ENCODE results near the gene CAPN14.
"Not testable (repeated sequence)": the region's sequence is repeated elsewhere in the genome, so short reads cannot be mapped to it uniquely, and the experiment has no call there.

The CAPN14 gene

DNA sequence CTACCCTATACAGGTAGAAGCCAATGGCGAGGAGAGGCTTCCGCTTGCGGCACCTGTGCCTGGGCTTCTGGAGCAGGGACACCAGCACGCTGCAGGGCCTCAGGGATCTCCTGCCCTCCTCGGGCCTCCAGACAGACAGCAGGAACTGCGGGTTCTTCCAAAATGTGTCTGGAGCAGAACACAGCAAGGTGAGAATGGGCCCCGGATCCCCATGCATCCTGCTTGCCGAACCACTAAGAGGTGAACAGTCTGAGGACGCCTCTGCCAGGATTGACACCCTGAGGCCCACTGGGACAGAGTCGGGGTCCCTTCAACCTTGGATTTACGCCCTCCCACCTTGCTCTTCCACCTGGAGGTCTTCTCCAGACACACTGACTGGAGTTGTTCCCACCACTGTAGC, 25.4 kb downstream of the CAPN14 start:
- FAIRE-seq = no peak

DNA sequence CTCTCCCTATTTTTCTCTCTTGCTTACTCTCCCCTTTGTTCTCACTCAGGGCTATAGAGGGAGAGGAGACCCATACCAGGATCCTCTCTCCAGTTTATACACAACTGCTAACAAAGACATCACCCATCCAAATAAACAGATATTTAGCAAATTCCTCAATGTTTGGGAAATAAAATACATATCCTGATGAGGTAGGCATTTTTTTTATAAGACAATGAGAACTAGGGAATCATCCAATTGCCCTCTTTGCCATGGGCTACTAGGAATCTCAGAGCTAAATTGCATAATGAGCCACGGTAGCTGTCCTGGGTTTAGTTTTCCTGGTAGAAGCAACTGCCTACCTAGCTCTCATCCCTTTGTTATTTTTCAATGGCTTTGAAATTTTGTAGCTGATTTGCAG, 27.1 kb downstream of the CAPN14 start:
- no peak for FAIRE-seq

DNA sequence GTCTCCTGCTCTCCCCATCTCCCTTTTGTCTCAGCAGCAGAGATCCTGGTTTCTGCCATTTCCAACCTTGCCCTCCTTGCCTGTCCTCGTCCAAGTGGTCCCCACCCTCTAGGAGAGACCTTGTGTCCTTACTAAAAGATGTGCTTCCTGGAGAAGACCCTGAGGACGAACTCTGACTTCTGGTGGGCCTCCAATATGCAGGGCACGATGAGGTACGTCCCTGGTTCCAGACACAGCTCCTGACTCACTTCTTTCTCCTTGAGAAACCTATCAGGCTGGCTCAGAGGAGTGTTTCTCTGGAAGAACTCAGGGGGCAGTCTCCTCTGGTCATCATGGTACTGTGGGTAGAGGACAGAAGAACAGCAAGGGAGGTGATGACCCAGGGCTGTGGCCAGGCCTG, 28.2 kb downstream of the CAPN14 start:
- FAIRE-seq = no peak

DNA sequence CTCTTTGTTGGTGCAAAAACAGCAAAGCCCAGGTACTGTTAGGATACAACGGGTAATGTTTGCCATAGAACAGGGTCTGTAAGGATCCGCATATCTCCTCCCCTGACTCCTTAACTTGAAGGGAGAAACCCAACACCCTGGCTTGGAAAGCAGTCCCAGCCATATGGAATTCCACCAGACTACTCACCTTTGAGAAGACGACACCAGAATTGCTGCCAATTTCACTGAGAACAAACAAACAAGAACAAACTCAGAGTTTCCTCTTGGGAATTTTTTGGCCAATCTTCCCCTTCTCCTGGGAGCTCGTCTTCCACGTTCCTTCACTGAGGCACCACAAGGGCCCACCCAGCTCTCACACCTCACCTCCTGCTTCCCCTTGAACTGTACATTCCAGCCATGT, 29.2 kb downstream of the CAPN14 start:
- FAIRE-seq = no peak

DNA sequence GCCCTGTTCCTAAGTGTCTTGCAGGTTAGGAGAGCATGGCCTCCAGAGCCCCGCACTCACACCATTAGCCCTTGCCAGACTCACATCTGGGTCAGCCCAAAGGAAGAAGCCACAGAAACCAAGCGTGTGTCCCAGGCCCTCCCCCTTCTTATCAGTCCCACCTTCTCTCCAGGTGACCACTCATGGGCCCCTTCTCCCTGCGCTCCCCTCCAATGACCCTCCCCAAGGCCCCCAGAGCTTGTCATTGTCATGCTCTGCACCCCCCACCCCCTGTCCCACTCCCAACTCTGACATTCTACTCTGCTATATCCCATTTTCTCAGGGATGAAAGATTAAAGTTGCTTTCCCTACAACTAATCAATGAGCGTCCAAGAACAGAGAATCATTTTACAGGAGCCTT, 30.1 kb downstream of the CAPN14 start:
- no peak for FAIRE-seq

DNA sequence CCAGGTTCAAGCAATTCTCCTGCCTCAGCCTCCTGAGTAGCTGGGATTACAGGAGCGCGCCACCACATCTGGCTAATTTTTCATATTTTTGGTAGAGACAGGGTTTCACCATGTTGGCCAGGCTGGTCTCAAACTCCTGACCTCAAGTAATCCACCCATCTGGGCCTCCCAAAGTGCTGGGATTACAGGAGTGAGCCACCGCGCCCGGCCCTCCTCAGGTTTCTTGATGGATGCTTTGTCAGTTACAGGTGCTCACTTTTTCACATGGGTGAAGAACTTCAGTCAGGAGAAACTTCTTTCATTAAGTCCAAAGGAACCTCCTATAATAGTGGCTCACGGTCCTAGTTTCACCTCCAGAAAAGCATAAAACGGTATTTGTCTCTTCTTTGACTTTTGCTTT, 33.3 kb downstream of the CAPN14 start:
- FAIRE-seq = not testable (repeated sequence)

DNA sequence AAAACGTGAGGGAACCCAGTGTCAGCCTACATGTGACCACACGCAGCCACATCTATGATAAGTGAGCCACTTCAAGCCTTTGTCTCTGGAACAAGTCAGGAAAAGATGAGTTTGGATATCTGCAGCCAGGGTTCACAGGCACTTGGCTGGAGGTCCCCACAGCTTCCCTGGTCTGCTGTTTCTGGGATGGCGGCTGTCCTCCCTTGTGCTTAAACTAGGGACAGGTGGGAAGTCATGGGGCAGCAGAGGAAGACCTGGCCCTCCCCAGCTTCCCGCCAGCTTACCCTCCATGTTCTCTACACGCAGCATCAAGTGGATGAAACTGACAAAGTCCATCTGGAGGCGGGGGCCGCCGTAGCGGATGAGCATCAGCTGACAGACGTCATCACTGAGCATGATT, 40.6 kb downstream of the CAPN14 start:
- no peak for FAIRE-seq

DNA sequence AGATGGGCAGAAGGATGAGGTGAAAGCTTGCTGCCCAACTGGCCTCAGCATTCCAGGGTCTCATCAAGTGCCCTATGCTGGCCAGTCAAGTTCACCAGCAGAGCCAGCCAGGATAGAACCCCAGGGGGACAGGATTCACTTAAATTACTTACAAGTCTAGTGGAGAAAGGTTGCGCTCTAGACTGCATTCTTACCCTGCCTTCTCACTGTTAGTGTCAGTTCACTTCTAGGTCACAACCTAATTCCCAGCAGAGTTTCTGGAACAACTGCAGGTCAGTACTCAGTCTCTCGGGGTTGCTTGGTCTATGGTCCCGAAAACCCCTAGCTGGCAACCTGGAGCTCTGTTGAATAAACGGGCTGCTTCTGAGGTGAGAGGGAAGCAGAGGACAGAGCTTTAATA, 46.2 kb downstream of the CAPN14 start:
- no peak for FAIRE-seq

DNA sequence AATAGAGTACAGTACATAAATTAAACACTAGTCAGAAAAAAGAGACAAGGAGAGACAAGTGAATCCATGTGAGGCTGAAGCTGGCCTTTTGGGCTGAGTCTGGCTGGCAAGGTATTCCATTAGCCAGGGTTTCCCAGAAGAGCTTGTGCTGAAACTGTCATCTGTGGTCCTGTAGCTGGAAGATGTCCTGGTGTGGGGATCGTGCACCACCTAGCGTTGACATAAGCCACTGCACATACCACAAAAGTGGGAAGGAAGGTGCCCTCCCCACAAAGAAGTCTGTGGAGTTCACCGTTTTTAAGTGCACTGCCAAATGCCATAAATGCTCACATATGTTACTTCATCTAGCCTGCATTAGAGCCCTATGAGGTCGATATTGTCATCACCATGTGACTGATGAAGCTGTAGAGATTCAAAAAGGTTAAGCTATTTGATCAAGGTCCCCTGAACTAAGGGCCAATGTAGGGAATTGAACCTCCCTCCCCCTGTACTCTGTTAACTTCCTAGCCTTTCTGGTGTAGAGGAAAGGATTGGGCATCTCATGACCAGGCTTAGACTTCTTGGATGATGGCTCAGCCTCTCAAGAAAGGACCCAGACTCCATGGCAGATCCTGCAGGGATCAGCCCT, 47.1 kb downstream of the CAPN14 start:
- FAIRE-seq = no peak

DNA sequence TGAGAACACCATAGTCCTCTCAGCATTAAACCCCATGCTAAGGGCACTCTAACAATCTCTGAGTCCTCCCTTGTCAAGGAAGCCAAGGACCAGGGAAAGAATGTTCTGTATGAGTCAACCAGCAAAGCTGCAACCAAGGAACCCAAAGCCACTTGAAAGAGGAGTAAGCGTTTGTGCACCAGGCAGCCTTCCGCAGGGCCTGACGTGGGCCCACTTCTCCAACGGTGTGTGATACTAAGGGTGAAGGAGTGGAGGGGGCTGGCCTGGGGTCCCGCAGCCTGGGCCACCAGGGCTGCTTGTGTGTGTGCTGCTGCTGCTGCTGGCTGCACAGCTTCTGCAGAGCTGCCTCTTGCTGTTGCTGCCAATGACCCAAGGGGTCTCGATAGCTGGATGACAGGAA, 49.0 kb downstream of the CAPN14 start:
- FAIRE-seq = no peak

DNA sequence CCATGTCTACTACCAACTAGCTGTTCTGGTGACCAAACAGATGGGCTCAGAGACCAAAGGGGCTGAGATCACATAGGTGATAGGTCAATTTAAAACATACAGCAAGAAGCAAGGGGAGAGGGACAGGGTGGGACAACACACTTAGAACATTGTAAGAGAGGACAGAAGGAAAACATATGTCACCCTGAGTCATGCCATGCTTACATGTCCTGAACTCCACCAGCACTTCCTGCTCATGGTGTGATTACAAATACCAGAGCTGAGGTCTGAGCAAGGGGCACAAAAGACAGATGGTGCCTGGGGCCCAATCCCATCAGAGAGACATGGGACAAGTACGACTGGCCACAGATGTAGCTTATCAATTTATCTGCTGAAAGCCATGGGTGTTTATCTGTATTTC, 50.4 kb downstream of the CAPN14 start:
- no peak for FAIRE-seq

DNA sequence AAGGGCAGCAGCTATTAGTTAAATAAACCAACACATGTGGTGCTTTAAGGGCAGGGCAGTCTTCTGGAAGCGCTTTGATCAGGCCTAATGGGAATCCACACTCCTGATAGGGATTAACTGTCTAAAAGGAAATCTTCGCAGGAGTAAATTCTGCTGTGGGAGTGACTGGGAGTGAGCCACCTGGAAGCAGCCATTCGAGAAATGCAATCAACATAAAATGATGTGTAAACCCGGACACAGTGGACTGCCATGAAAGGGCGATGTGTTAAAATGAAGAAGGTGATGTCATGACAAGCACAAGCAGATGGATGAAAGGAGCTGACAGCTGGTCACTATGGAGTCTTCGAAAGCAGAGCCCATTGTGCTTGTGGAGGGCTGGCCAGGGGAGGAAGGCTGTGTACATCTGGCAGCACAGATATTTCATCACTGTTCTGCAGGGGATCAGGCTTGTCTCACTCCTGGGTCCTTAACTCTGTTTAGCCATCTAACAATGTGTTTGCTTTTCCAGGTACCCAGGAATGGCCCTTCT, 54.2 kb downstream of the CAPN14 start:
- no peak for FAIRE-seq

DNA sequence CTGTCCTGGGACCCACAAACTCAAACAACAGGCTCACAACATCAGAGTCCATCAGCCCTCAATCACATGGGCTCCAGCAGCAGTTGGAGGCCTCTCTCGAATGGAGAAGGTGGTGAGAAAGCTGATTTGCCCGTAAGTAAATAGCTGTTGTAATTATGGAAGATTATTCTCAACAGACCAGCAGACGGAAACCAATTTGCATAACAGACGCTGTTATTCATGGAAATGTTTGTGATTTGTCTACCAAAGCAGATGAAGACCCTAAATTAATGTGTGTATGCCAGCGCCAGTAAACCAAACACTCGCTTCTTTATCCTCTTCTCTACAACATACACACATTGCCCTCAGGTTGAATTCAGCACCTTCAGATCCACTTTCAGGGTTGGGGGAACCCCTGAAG, 55.7 kb downstream of the CAPN14 start:
- no peak for FAIRE-seq

DNA sequence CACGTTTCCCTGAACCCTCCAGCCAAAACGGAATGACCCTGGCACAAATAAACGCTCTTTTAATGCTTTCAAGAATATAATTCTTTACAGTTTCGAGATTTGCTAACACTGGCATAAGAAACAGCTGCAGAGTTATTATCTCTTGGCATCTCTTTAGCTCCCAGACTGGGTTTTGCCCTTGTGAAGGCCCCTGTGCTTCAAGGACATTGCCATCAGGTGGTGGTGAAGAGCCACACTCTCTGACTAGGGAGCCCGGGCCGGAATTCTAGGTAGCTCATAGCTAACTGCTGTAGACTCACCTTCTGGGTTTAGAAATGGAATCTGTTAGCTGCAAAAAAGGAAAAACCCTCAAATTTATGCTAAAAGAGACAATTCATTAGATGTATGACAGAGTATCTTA, 65.8 kb downstream of the CAPN14 start:
- FAIRE-seq = no peak

DNA sequence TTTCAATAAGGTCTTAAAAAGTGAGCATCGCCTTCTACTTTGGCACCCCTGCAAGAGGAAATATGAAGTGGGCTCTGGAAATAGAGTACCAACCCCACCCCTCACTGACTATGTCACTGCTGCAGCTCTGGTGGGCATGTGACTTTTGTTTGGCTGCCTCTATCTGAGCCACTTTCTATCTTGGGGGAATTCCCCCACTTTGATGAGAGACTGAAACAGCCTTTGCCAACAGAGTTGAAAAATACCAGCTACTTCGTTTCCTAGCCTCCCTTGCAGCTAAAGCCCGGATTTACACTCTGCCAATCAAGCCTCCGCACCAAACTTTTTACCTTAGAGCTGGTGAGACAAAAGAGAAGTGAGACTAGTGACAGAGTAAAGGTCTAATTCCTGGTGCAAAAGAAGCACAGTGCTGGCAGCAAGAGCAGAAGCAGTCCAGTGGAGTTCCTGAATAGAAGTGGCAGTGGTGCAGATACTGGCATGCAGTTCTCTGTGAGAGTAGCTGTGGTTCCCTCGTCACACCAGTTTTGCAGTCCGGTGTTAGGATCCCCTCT, 67.1 kb downstream of the CAPN14 start:
- no peak for FAIRE-seq

DNA sequence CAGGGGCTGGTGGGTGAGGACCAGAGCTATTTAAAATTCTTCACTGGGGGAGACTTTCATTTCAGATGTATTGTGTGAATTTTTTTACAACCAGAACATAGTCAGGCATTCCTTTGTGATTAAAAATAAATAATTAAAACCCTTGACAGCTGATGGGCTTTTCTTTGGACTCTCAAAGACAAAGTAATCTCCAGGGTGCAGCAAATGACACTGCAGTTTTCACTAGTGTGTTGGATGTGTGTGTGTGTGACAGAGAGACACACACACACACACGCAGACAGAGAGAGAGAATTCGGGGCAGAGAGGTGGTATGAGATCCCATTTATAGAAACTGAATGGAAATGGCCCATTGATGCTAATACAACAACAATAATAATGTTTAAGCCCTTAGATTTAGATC, 68.8 kb downstream of the CAPN14 start:
- FAIRE-seq = no peak

DNA sequence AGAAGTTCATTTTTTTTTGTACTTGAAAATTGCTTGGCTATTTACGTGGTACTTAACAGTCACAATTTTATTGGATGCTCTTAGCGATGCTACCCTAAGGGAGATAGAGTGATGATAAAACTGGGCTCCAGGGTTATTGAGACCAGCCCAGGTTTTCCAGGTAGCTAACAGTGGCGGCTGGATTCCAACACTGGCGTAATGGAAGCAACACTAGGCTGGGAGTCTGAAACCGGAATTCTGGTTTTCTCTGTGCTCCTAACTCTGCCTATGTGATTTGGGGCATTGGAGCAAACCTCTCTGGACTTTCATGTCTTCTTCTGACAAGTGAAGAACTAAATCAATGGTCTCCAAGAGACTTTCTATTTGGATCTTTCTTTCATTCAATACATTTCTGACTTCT, 69.7 kb downstream of the CAPN14 start:
- no peak for FAIRE-seq

DNA sequence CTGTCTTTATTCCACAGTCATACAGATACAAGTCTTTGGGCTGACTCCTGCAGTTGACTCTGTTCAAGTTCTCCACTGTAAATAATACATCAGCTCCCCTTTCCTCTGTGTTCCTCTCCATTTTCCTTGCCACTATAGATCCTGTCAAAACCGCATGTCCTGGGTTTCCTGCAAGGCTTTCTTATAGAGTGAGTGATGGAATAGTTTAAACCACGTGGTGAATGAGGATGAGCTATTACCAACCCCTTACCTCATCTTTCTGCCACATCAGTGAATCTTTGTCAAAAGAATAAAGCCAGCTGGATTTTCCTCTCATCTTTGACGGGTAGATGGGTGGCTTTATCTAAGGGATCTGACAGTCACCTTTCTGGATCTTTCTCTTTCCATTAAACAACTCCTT, 75.2 kb downstream of the CAPN14 start:
- FAIRE-seq = no peak

DNA sequence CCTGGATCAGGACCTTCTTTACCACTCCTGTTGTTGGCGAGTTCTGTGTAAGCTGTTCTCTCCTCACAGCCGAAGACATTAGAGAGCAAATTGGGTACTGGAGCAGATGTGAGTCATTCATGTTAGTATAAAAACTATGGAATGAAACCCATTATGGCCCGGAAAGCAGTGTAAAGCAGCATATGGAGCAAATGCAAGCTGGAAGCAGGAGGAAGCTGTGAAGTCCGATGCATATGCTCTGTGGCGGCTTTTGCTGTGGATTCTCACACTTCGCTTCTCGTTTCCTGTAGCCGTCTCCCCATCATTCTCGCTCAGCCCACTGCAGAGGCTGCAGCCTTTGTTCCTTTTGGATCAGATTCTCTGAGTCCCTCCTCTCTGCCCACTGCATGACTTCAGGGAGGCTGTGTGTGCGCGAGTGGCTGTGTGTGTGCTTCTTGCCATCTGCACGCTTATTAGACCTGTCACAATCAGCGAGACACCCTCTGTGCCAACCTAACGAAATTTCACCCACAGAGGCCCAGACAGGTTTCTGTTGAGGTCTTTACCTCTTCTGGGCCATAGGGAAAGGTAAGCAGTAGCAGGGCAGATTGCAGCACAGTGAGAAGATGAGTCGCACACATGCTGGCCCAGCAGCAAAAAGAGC, 75.8 kb downstream of the CAPN14 start:
- FAIRE-seq = no peak

DNA sequence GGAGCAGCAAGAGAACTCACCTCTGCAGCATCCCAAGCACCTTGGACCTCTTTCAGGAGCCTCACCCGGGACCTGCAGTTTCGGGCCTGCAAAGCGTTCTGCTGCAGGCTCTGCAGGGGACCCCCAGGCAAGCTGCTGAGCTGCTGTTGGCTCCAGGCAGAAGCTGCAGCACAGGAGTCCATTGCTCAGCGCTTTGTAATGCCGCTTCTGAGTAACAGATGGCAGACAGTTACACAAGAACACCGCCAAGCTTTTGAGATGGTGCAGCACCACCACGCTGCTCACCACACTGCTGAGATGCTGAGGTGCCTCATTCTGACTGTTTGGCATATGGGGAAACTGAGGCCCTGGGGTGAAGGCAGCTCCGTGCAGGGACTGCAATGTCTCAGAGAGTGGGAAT, 77.2 kb downstream of the CAPN14 start:
- no peak for FAIRE-seq

DNA sequence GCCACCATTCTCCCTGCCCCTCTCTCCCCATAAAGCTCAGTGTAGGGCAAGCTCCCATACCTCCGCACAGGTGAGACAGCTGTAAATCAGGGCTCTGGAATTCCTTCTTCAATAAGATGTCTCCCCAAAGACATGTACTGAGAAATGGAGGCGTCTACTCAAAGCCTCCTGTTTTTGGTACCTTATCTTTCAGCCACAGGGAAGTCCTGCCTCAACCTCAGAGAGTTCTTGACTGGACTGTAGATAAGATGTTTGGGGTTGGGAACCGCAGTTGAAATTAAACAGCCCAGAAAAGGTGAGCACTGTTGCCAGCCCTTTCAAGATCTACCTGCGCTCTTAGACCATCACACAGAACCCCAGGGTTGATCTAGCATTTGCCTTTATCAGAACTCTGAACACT, 77.6 kb downstream of the CAPN14 start:
- no peak for FAIRE-seq

DNA sequence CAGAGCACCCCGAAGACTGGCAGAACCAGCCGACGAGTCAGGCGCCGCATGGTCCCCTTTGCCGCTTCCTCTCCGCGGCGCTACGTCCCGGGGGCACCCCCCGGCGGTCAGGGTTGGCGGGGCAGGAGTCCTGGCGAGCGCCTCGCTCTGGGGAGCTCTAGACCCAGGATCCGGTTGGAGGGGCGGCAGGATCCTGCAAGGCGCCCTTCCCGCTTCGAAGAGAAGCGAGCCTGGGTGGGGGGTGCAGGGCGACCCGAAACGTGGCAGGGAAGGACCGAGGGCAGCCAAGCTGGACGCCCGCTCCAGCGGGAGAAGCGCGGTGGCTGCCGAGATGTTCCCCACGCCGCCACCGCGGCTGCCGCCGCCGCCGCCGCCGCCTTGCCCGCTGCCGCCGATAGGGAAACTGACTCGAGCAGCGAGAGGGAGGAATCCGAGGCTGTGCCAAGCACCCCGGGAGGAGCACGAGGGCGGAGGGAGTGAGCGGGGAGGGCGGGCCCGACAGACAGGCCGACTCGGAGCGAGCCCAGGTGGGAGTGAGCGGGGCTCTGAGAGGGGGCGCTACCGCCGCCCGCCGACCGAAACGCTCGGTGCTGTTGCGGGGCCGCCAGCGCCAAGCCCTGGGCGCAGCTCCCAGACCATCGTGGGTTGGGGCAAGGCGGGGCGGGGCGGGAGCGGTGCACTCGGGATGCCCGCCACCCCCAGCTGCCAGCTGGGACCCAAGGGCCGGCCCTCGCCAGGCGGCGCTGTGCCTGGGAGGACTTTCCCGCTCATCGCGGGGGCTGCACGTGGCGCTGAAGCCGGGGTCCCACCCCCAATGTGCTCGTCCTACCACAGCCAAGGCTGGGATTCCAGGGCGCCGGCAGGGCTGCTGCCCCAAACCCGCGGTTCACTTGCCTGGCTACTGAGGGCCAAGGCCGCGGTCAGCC, 79.0 kb downstream of the CAPN14 start, which contains the start of gene GALNT14:
GALNT14 (minus strand) TSS at position 404 of the 926 bp plus-strand sequence; CDS start at position 50, 354 bp downstream.
- FAIRE-seq = no peak
